Measurements from ENCODE around the gene EXO1. TPM values are rescaled to one million over a fixed set of nuclear protein-coding genes. Genes with fewer than 3 reads are reported as not detected.

EXO1 gene
- total RNA-seq: 4.3 TPM

DNA sequence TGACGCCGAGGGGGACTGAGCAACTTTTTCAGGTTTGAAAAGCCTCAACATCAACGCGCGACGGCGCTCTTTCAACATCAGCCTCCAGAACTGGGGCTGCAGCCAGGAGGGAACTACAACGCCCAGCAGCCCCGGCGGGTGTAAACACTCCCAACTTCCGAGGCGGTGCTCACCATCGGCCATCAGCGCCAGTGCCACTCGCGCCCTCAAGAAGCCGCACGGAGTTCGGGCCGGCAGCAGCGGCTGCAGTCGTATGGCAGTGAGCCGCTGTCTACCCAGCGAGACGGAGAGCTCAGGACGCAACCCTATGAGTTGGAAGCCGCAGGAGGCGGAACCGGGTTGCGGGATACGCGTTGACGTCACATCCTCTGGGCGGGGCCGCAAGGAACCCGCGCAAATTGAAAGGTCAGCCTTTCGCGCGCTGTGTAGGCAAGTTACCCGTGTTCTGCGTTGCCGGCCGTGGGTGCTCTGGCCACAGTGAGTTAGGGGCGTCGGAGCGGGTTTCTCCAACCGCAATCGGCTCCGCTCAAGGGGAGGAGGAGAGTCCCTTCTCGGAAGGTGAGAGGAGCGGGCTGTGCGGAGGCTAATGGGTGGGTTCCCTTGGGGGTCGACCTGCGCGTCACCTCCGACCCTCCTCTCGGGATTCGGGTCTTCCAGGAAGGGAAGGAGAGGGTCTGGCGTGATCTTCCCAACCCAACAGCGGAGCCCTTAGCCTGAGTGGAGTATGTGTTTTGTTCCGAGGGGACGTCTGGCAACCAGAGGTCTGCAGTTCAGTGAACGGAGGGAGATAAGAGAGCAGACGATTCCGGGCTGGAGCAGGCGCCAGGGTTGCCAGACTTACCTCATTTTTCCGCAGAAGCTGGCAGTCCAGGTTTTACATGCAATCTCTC, at the start of gene EXO1:
Gene EXO1 (plus strand): TSS at position 409 of the 890 bp plus-strand sequence. CDS start 2,222 bp downstream, outside the sequence.

Other genes starting within 250 kb of the EXO1 start
- gene CHML, start 207.8 kb upstream of the EXO1 start, total RNA-seq: 31.4 TPM
- 15.8 TPM for gene OPN3, start 207.8 kb upstream of the EXO1 start, total RNA-seq
- 1.3 TPM for gene WDR64, start 195.9 kb upstream of the EXO1 start, total RNA-seq
- gene BECN2, start 109.6 kb downstream of the EXO1 start, total RNA-seq: not detected
- 10.1 TPM for gene MAP1LC3C, start 150.9 kb downstream of the EXO1 start, total RNA-seq